OCI-LY1 (cell line): ENCODE data around the gene P3H4.

Experiments
- CTCF ChIP-seq: fragments of 200-600 bp; sonication (generic), shearing (Covaris generic); IDR thresholded peaks from 2 replicates; pipeline ENCODE4 v1.5.1; 2017; ENCODE audit warnings: mild to moderate bottlenecking, antibody characterized with exemption, low read length, moderate library complexity, mixed read lengths
- EZH2 ChIP-seq: fragments of 200-600 bp; sonication (generic), shearing (Covaris generic); IDR thresholded peaks from 2 replicates; pipeline ENCODE4 v1.8.0; 2017; ENCODE audit warnings: borderline replicate concordance, mixed run types, mild to moderate bottlenecking, antibody characterized with exemption, low read length, moderate library complexity, mixed read lengths

GRCh38 chr17:41762391-41762790 lies 49.4 kb downstream of the P3H4 start:
- TF ChIP-seq CTCF (no peak), EZH2 (no peak)
